Mesendoderm (in vitro differentiated cells): Measurements from ENCODE around the gene FIBCD1.

Source experiments
- DNase-seq: peaks from one replicate; pipeline ENCODE4 v3.0.0; 2013
- H2AK5ac ChIP-seq: 2 replicates; pipeline ENCODE4 v1.6.1; 2013; ENCODE audit warnings: low read length, inconsistent platforms
- H2BK120ac ChIP-seq: 2 replicates; pipeline ENCODE4 v1.6.1; 2013; ENCODE audit warnings: low read depth, mild to moderate bottlenecking, low read length, moderate library complexity, mixed read lengths
- H2BK15ac ChIP-seq: replicated peaks from 2 replicates; pipeline ENCODE4 v1.6.1; 2013; ENCODE audit warnings: low read depth, mild to moderate bottlenecking, moderate library complexity
- H2BK5ac ChIP-seq: 2 replicates; pipeline ENCODE4 v1.6.1; 2013; ENCODE audit warnings: low read length, inconsistent platforms
- H3K18ac ChIP-seq: 2 replicates; pipeline ENCODE4 v1.6.1; 2013; ENCODE audit warnings: mild to moderate bottlenecking, low read length, mixed read lengths
- H3K23ac ChIP-seq: one replicate; pipeline ENCODE4 v1.6.1; 2013; ENCODE audit warnings: low read length
- H3K27ac ChIP-seq: 2 replicates; pipeline ENCODE4 v1.5.1; 2013; ENCODE audit warnings: low read depth, mild to moderate bottlenecking, inconsistent platforms, low read length, moderate library complexity
- H3K27me3 ChIP-seq: 2 replicates; pipeline ENCODE4 v1.6.1; 2013; ENCODE audit warnings: low read length, control low read depth, mild to moderate bottlenecking, inconsistent platforms; ENCODE audit not compliant: insufficient read depth, poor library complexity
- H3K36me3 ChIP-seq: 2 replicates; pipeline ENCODE4 v1.6.1; 2013; ENCODE audit warnings: low read length, inconsistent platforms; ENCODE audit not compliant: control insufficient read depth, insufficient read depth
- H3K4ac ChIP-seq: one replicate; pipeline ENCODE4 v1.6.1; 2013; ENCODE audit warnings: low read depth, mild to moderate bottlenecking, low read length, moderate library complexity
- H3K4me1 ChIP-seq: 2 replicates; pipeline ENCODE4 v1.6.1; 2013; ENCODE audit warnings: low read depth, low read length, inconsistent platforms; ENCODE audit not compliant: control insufficient read depth
- H3K4me2 ChIP-seq: 2 replicates; pipeline ENCODE4 v1.6.1; 2013; ENCODE audit warnings: low read length
- H3K4me3 ChIP-seq: 2 replicates; pipeline ENCODE4 v1.5.1; 2013; ENCODE audit warnings: mild to moderate bottlenecking, low read length
- H3K56ac ChIP-seq: one replicate; pipeline ENCODE4 v1.6.1; 2013; ENCODE audit warnings: low read length
- H3K79me1 ChIP-seq: 2 replicates; pipeline ENCODE4 v1.6.1; 2013; ENCODE audit warnings: low read length, inconsistent platforms
- H3K79me2 ChIP-seq: 2 replicates; pipeline ENCODE4 v1.6.1; 2013; ENCODE audit warnings: mild to moderate bottlenecking, low read length; ENCODE audit not compliant: control insufficient read depth, insufficient read depth
- H3K9ac ChIP-seq: 2 replicates; pipeline ENCODE4 v1.6.1; 2013; ENCODE audit warnings: low read length, inconsistent platforms
- H4K5ac ChIP-seq: one replicate; pipeline ENCODE4 v1.6.1; 2013; ENCODE audit warnings: low read length
- H4K8ac ChIP-seq: one replicate; pipeline ENCODE4 v1.6.1; 2013; ENCODE audit warnings: low read depth, mild to moderate bottlenecking, control low read depth, low read length, moderate library complexity
- WGBS: extraction: QIAGEN DNeasy Blood & Tissue Kit; methylation state at CpG from one replicate; pipeline ENCODE4 v1.1.7; 2013; ENCODE audit warnings: low lambda C conversion rate, missing lambda C conversion rate; ENCODE audit not compliant: insufficient coverage; ENCODE audit errors: extremely low coverage; 5-methylcytosine and 5-hydroxymethylcytosine counted together

Gene FIBCD1

GRCh38 chr9:130873966-130874365 lies 65.1 kb downstream of the FIBCD1 start:
- Histone ChIP-seq H3K4ac (no peak overlapping the region), H2BK5ac (no peak overlapping the region), H3K9ac (no peak overlapping the region), H3K36me3 (peaks cover 18% of the 10 kb centered on the region), H4K5ac (no peak overlapping the region), H3K79me2 (peaks cover 3% of the 10 kb centered on the region), H3K4me2 (no peak overlapping the region), H2BK15ac (no peak overlapping the region), H3K23ac (no peak overlapping the region), H3K56ac (no peak overlapping the region), H3K18ac (no peak overlapping the region), H3K79me1 (peaks cover 9% of the 10 kb centered on the region), H2BK120ac (no peak overlapping the region), H3K4me3 (no peak overlapping the region), H4K8ac (no peak overlapping the region), H3K27me3 (no peaks in the 10 kb centered on the region), H2AK5ac (no peak overlapping the region), H3K4me1 (no peaks in the 10 kb centered on the region), H3K27ac (no peak overlapping the region)
- DNase-seq = no peak
- WGBS = no CpG with 5 or more reads among the region's 8 CpGs

GRCh38 chr9:130872912-130873503 lies 66.0 kb downstream of the FIBCD1 start:
- Histone ChIP-seq H2AK5ac (no peak overlapping the region), H3K23ac (no peak overlapping the region), H3K56ac (no peak overlapping the region), H3K4me3 (no peak overlapping the region), H3K4me2 (no peak overlapping the region), H2BK120ac (no peak overlapping the region), H3K36me3 (peaks cover 15% of the 10 kb centered on the region), H4K5ac (no peak overlapping the region), H3K4me1 (no peaks in the 10 kb centered on the region), H3K79me2 (peaks cover 3% of the 10 kb centered on the region), H2BK5ac (no peak overlapping the region), H4K8ac (no peak overlapping the region), H3K27ac (no peak overlapping the region), H3K4ac (no peak overlapping the region), H3K18ac (no peak overlapping the region), H3K27me3 (no peaks in the 10 kb centered on the region), H3K79me1 (peaks cover 9% of the 10 kb centered on the region), H3K9ac (no peak overlapping the region), H2BK15ac (no peak overlapping the region)
- DNase-seq = no peak
- no CpG with 5 or more reads among the region's 15 CpGs for WGBS

GRCh38 chr9:130872508-130872907 lies 66.5 kb downstream of the FIBCD1 start:
- no peak overlapping the region for H2AK5ac ChIP-seq
- H3K4me3 ChIP-seq = no peak overlapping the region
- DNase-seq = no peak
- no peak overlapping the region for H3K56ac ChIP-seq
- H2BK15ac ChIP-seq = no peak overlapping the region
- no CpG with 5 or more reads among the region's 9 CpGs for WGBS
- no peak overlapping the region for H3K9ac ChIP-seq
- H3K79me1 ChIP-seq = peaks cover 11% of the 10 kb centered on the region
- no peak overlapping the region for H3K23ac ChIP-seq
- H3K4me1 ChIP-seq = no peaks in the 10 kb centered on the region
- H3K36me3 ChIP-seq = peaks cover 15% of the 10 kb centered on the region
- H2BK5ac ChIP-seq = no peak overlapping the region
- H3K79me2 ChIP-seq = peaks cover 4% of the 10 kb centered on the region
- H2BK120ac ChIP-seq = no peak overlapping the region
- H4K8ac ChIP-seq = no peak overlapping the region
- H3K27ac ChIP-seq = no peak overlapping the region
- H3K18ac ChIP-seq = no peak overlapping the region
- H3K27me3 ChIP-seq = no peaks in the 10 kb centered on the region
- no peak overlapping the region for H3K4me2 ChIP-seq
- no peak overlapping the region for H4K5ac ChIP-seq
- no peak overlapping the region for H3K4ac ChIP-seq

- no peak overlapping the region for H3K23ac ChIP-seq
- no peak overlapping the region for H3K18ac ChIP-seq
- no peak overlapping the region for H3K4me2 ChIP-seq
- WGBS = no CpG with 5 or more reads among the region's 15 CpGs
- peaks cover 8% of the 10 kb centered on the region for H3K79me2 ChIP-seq
- peaks cover 13% of the 10 kb centered on the region for H3K79me1 ChIP-seq
- peaks cover 13% of the 10 kb centered on the region for H3K36me3 ChIP-seq
- H3K4me3 ChIP-seq = no peak overlapping the region
- H2BK120ac ChIP-seq = no peak overlapping the region
- H4K8ac ChIP-seq = no peak overlapping the region
- H2BK15ac ChIP-seq = no peak overlapping the region
- H3K56ac ChIP-seq = no peak overlapping the region
- no peak overlapping the region for H3K9ac ChIP-seq
- no peak overlapping the region for H3K27ac ChIP-seq
- H2BK5ac ChIP-seq = no peak overlapping the region
- H3K27me3 ChIP-seq = no peaks in the 10 kb centered on the region
- DNase-seq = no peak
- no peak overlapping the region for H3K4ac ChIP-seq
- no peak overlapping the region for H4K5ac ChIP-seq
- H2AK5ac ChIP-seq = no peak overlapping the region
- no peaks in the 10 kb centered on the region for H3K4me1 ChIP-seq
Measured at GRCh38 chr9:130872093-130872492, 67.0 kb downstream of the FIBCD1 start.

GRCh38 chr9:130871395-130872062 lies 67.5 kb downstream of the FIBCD1 start:
- peaks cover 13% of the 10 kb centered on the region for H3K36me3 ChIP-seq

More at GRCh38 chr9:130871395-130872062, 67.5 kb downstream of the FIBCD1 start:
- no peak overlapping the region for H3K9ac ChIP-seq
- no peak overlapping the region for H3K4ac ChIP-seq
- no peak overlapping the region for H3K18ac ChIP-seq
- H3K79me1 ChIP-seq = peaks cover 14% of the 10 kb centered on the region
- no peak overlapping the region for H4K8ac ChIP-seq
- no peak overlapping the region for H4K5ac ChIP-seq
- WGBS = no CpG with 5 or more reads among the region's 10 CpGs
- H3K4me3 ChIP-seq = no peak overlapping the region
- no peak overlapping the region for H2BK5ac ChIP-seq
- no peak overlapping the region for H2BK15ac ChIP-seq
- H3K56ac ChIP-seq = no peak overlapping the region
- no peak overlapping the region for H3K4me2 ChIP-seq
- no peak overlapping the region for H2AK5ac ChIP-seq
- no peaks in the 10 kb centered on the region for H3K4me1 ChIP-seq
- no peak for DNase-seq
- H3K79me2 ChIP-seq = peaks cover 9% of the 10 kb centered on the region
- H3K27me3 ChIP-seq = no peaks in the 10 kb centered on the region
- H3K27ac ChIP-seq = no peak overlapping the region
- H2BK120ac ChIP-seq = no peak overlapping the region
- H3K23ac ChIP-seq = no peak overlapping the region
